IMR-90 (cell line): ENCODE data around the gene UCKL1. TPM values are rescaled to one million over a fixed set of nuclear protein-coding genes. Genes with fewer than 3 reads are reported as not detected.

ENCODE experiments used
- ATAC-seq: fragments of 200-7000 bp; cut with Tn5 transposase; 2 replicates; pipeline ENCODE4 v1.9.1; 2020; ENCODE audit warnings: low read depth, mild to moderate bottlenecking, moderate library complexity
- BruUV-seq: library from RNA; stranded (reverse); fragments of 400-500 nt; replicated peaks from 2 replicates; lab custom pipeline; 2021; lab: Mats Ljungman, UMichigan
- CTCF ChIA-PET: fragments of 300-600 bp; formaldehyde crosslinking; extraction: SDS; loops from one replicate; lab custom pipeline; 2021; ENCODE audit warnings: antibody characterized with exemption; lab: Yijun Ruan, JAX
- POLR2A ChIA-PET: fragments of 300-600 bp; sonication (Branson Sonifier 250); formaldehyde crosslinking; loops from one replicate; lab custom pipeline; 2022; ENCODE audit warnings: antibody characterized with exemption; ENCODE audit not compliant: unreplicated experiment; lab: Charles Lee
- DNase-seq: peaks from one replicate; pipeline ENCODE4 v3.0.0; 2013
- H2AFZ ChIP-seq: replicated peaks from 2 replicates; pipeline ENCODE3; 2013; ENCODE audit warnings: low read length, mild to moderate bottlenecking; ENCODE audit not compliant: poor library complexity
- H2AK5ac ChIP-seq: 2 replicates; pipeline ENCODE4 v1.6.1; 2013; ENCODE audit warnings: low read depth, low read length, inconsistent platforms
- H2AK9ac ChIP-seq: replicated peaks from 2 replicates; pipeline ENCODE3; 2013; ENCODE audit warnings: mild to moderate bottlenecking, low read depth, low read length, moderate library complexity; ENCODE audit not compliant: poor library complexity
- H2BK120ac ChIP-seq: 2 replicates; pipeline ENCODE4 v1.6.1; 2013; ENCODE audit warnings: low read depth, low read length, inconsistent platforms
- H2BK15ac ChIP-seq: 3 replicates; pipeline ENCODE4 v1.6.1; 2013; ENCODE audit warnings: low read depth, low read length, inconsistent platforms
- H2BK20ac ChIP-seq: 2 replicates; pipeline ENCODE4 v1.6.1; 2013; ENCODE audit warnings: low read depth, mild to moderate bottlenecking, inconsistent platforms, low read length, moderate library complexity
- H2BK5ac ChIP-seq: 2 replicates; pipeline ENCODE4 v1.6.1; 2013; ENCODE audit warnings: mild to moderate bottlenecking, low read depth, low read length, inconsistent platforms; ENCODE audit not compliant: poor library complexity, severe bottlenecking
- H3K14ac ChIP-seq: replicated peaks from 2 replicates; pipeline ENCODE4 v1.6.1; 2013; ENCODE audit warnings: low read depth, low read length, inconsistent platforms
- H3K18ac ChIP-seq: 2 replicates; pipeline ENCODE4 v1.6.1; 2013; ENCODE audit warnings: low read depth, low read length, control low read depth
- H3K23ac ChIP-seq: 2 replicates; pipeline ENCODE4 v1.6.1; 2013; ENCODE audit warnings: low read depth, low read length, inconsistent platforms
- H3K27ac ChIP-seq: 2 replicates; pipeline ENCODE4 v1.5.1; 2013; ENCODE audit warnings: mild to moderate bottlenecking, control low read depth, low read length; ENCODE audit not compliant: insufficient read depth
- H3K27me3 ChIP-seq: 2 replicates; pipeline ENCODE4 v1.6.1; 2013; ENCODE audit warnings: low read length; ENCODE audit not compliant: control insufficient read depth, insufficient read depth
- H3K36me3 ChIP-seq: 2 replicates; pipeline ENCODE4 v1.6.1; 2013; ENCODE audit warnings: low read length, mixed read lengths; ENCODE audit not compliant: control insufficient read depth, insufficient read depth
- H3K4ac ChIP-seq: 2 replicates; pipeline ENCODE4 v1.6.1; 2013; ENCODE audit warnings: low read depth, low read length, inconsistent platforms
- H3K4me1 ChIP-seq: 2 replicates; pipeline ENCODE4 v1.6.1; 2013; ENCODE audit warnings: low read length, mixed read lengths; ENCODE audit not compliant: control insufficient read depth, insufficient read depth
- H3K4me2 ChIP-seq: 2 replicates; pipeline ENCODE4 v1.6.1; 2013; ENCODE audit warnings: low read depth, mild to moderate bottlenecking, control low read depth, low read length, moderate library complexity
- H3K4me3 ChIP-seq: 2 replicates; pipeline ENCODE4 v1.5.1; 2013; ENCODE audit warnings: low read depth, mild to moderate bottlenecking, control low read depth, low read length, moderate library complexity; ENCODE audit not compliant: insufficient read depth
- H3K56ac ChIP-seq: 2 replicates; pipeline ENCODE4 v1.6.1; 2013; ENCODE audit warnings: low read length, inconsistent platforms; ENCODE audit not compliant: insufficient read depth; ENCODE audit errors: extremely low read depth
- H3K79me1 ChIP-seq, 2 experiments: 2 replicates each; pipeline ENCODE4 v1.6.1; 2013; ENCODE audit warnings: low read length in 2 of 2, inconsistent platforms in 1 of 2, low read depth in 1 of 2
- H3K9ac ChIP-seq: 2 replicates; pipeline ENCODE4 v1.6.1; 2013; ENCODE audit warnings: low read depth, low read length, control low read depth
- H3K9me1 ChIP-seq: 2 replicates; pipeline ENCODE4 v1.6.1; 2013; ENCODE audit warnings: low read length, inconsistent platforms; ENCODE audit not compliant: insufficient read depth
- H3K9me3 ChIP-seq: 2 replicates; pipeline ENCODE4 v1.6.1; 2013; ENCODE audit warnings: low read length; ENCODE audit not compliant: control insufficient read depth, insufficient read depth
- H4K20me1 ChIP-seq: 2 replicates; pipeline ENCODE4 v1.6.1; 2013; ENCODE audit warnings: low read length, inconsistent platforms; ENCODE audit not compliant: insufficient read depth
- H4K5ac ChIP-seq: 2 replicates; pipeline ENCODE4 v1.6.1; 2013; ENCODE audit warnings: mild to moderate bottlenecking, low read depth, low read length, control low read depth
- H4K8ac ChIP-seq, 2 experiments: 2 replicates each; pipeline ENCODE4 v1.6.1; 2013; ENCODE audit warnings: low read depth in 2 of 2, low read length in 2 of 2, control low read depth in 1 of 2, inconsistent platforms in 1 of 2
- H4K91ac ChIP-seq: 2 replicates; pipeline ENCODE4 v1.6.1; 2013; ENCODE audit warnings: low read depth, low read length, inconsistent platforms; ENCODE audit not compliant: insufficient read depth
- BHLHE40 ChIP-seq: fragments of 150-350 bp; IDR thresholded peaks from 2 replicates; pipeline ENCODE4 v1.6.1; 2016; ENCODE audit warnings: mild to moderate bottlenecking, low read depth, low read length
- WGBS, 2 experiments: methylation state at CpG; one replicate each; pipeline versions ENCODE4 v1.1.5 to v1.1.7; 2013; ENCODE audit warnings: missing lambda C conversion rate in 2 of 2; ENCODE audit not compliant: insufficient read length in 1 of 2; ENCODE audit errors: extremely low coverage in 2 of 2; 5-methylcytosine and 5-hydroxymethylcytosine counted together
- dilution Hi-C: fragments of 300-500 bp; cut with HindIII; formaldehyde crosslinking; loops from one replicate; pipeline ENCODE4 v1.14.3; 2018; ENCODE audit warnings: low sequenced_read_pairs; ENCODE audit not compliant: unreplicated experiment
- in situ Hi-C: fragments of 300-500 bp; cut with MboI; formaldehyde crosslinking; loops from 3 replicates; pipeline ENCODE4 v1.14.3; 2019; ENCODE audit warnings: low sequenced_read_pairs, inconsistent platforms, mixed read lengths
- intact Hi-C: fragments of 100-400 bp; cut with micrococcal nuclease; formaldehyde crosslinking; loops from 2 replicates; pipeline ENCODE4 v1.10.0; 2022
- polyA plus RNA-seq, 3 experiments: library from polyadenylated mRNA; depleted of rRNA; stranded (reverse); fragments of >200 nt; gene quantifications; 2 replicates each; pipeline ENCODE4 v1.2.3, GENCODE V29; 2012; ENCODE audit warnings: low replicate concordance in 1 of 3
- total RNA-seq: library from RNA; depleted of rRNA; stranded (reverse); fragments of >200 nt; gene quantifications from 2 replicates; pipeline ENCODE4 v1.2.3, GENCODE V29; 2012

UCKL1 gene
- total and polyA plus RNA-seq, 2 of the 4 experiments (the other 2 are of a cell fraction), result 16.7 to 54.7 TPM

DNA sequence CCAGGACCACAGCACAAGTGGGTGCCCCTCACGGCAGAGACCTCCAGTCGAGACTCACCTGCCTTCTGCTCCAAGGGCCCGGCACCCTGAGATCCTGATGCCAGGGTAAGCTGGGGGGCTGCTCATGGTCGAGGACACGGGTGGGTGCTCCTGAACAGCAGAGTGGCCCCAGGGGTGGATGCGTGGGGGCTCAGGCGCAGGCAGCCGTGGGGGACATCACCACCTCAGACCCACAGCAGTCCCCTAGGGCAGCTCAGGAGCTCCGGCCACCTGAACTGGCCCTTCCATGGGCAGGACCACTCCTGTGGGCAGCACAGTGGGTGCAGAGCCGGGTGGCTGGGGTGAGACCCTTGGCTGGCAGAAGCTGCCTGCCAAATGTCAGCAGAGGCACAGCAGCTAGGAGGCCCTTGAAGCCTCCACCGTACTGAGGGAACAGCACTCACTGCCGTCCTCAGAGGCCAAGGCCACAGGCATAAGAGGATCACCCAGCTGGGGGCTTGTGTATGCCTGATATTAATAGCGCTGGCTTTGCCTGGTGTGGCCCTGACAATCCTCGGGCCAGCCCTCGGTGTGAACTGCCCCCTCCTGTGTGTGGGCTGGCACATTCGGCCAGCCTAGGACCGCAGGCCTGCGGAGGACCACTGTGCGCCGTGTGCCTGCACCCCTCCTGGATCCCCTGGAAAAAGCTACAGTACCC, 5.4 kb downstream of the UCKL1 start:
- dilution Hi-C loops, result no loop called here
- H3K4me1 ChIP-seq, result peaks cover 42% of the 10 kb centered on the region

More for the DNA sequence above, 5.4 kb downstream of the UCKL1 start:
- Histone ChIP-seq H2AK9ac (no peak overlapping the region), H3K4me3 (no peak overlapping the region), H3K14ac (no peak overlapping the region), H3K18ac (no peak overlapping the region), H3K4ac (no peak overlapping the region), H2AK5ac (0 out of 2 replicates have a peak overlapping the region, but pooled peaks have one; percentile 8), H3K36me3 (peaks cover 5% of the 10 kb centered on the region; the same call in 1 of the 2 replicates), H2BK120ac (no peak overlapping the region), H2BK15ac (no peak overlapping the region), H3K23ac (no peak overlapping the region), H4K8ac (no peak overlapping the region), H3K56ac (no peak overlapping the region), H2BK20ac (no peak overlapping the region), H4K20me1 (peaks cover 86% of the 10 kb centered on the region), H3K9me3 (no peaks in the 10 kb centered on the region), H3K27me3 (no peaks in the 10 kb centered on the region), H4K91ac (no peak overlapping the region), H4K5ac (no peak overlapping the region), H3K4me2 (no peak overlapping the region; the same call in 1 of the 2 replicates), H3K79me1 (peaks cover 14 to 82% of the 10 kb centered on the region in 2 experiments; a peak in 3 of 4 replicates), H2AFZ (no peak overlapping the region), H2BK5ac (no peak overlapping the region), H3K9ac (no peak overlapping the region), H3K9me1 (peaks cover 34% of the 10 kb centered on the region), H3K27ac (no peak overlapping the region)
- 66% methylated on average over 8 of the region's 20 CpGs; no CpG with 5 or more reads in 1 of the 2 experiments for WGBS, 2 experiments
- ChIA-PET CTCF (no interaction called here), POLR2A (no interaction called here)
- intact Hi-C loops, result no loop called here
- in situ Hi-C loops, result no loop called here
- no peak for DNase-seq
- ATAC-seq, result no peak
- BruUV-seq, result no TSS peak
- TF ChIP-seq BHLHE40, result no peak
